Measurements from ENCODE around the gene VWA7. TPM values are rescaled to one million over a fixed set of nuclear protein-coding genes. Genes with fewer than 3 reads are reported as not detected.

VWA7 gene
- polyA plus RNA-seq, 4 donors = 2.9 to 11.9 (median 6.4) TPM

- H3K27ac ChIP-seq (ENCODE audit: low read depth in 1 of 3, low read length in 2 of 3) = no peak within 1 kb of the TSS
- no peak for FAIRE-seq
These were observed 53.7 kb downstream of the VWA7 start, which contains the start of gene MPIG6B for GRCh38 chr6:31723245-31723979. Gene MPIG6B (plus strand): TSS chr6:31723373. CDS start chr6:31723384, 11 bp downstream.

GRCh38 chr6:31722173-31722572, 55.0 kb downstream of the VWA7 start:
- no peaks in the 10 kb centered on the region for H3K9me3 ChIP-seq (ENCODE audit: control insufficient read depth in 2 of 2, insufficient read depth in 1 of 2, low read depth in 1 of 2, low read length in 1 of 2)
- DNase-seq (no peak), FAIRE-seq (no peak)
- H3K27me3 ChIP-seq (ENCODE audit: control insufficient read depth in 3 of 3, insufficient read depth in 3 of 3, low read length in 3 of 3) = no peaks in the 10 kb centered on the region
- WGBS, 3 donors = 44 to 73% (median 46%) methylated on average over 3 of the region's 3 CpGs
- H3K27ac ChIP-seq (ENCODE audit: low read depth in 1 of 3, low read length in 2 of 3) = no peak overlapping the region
- H3K4me1 ChIP-seq (ENCODE audit: control insufficient read depth in 3 of 3, insufficient read depth in 2 of 3, low read depth in 1 of 3, low read length in 2 of 3) = peaks cover 0 to 18% (median 0%) of the 10 kb centered on the region in 3 donors
- no peak overlapping the region for H3K4me3 ChIP-seq (ENCODE audit: low read depth in 1 of 3, low read length in 3 of 3)
- peaks cover 0 to 27% (median 0%) of the 10 kb centered on the region in 3 donors for H3K36me3 ChIP-seq (ENCODE audit: control insufficient read depth in 3 of 3, insufficient read depth in 2 of 3, low read depth in 1 of 3, low read length in 3 of 3)

More at GRCh38 chr6:31723245-31723979, 53.7 kb downstream of the VWA7 start, which contains the start of gene MPIG6B:
- no peak within 1 kb of the TSS for H3K4me3 ChIP-seq (ENCODE audit: low read depth in 1 of 3, low read length in 3 of 3)
- peaks cover 0 to 39% (median 0%) of the 10 kb centered on the region in 3 donors for H3K36me3 ChIP-seq (ENCODE audit: control insufficient read depth in 3 of 3, insufficient read depth in 2 of 3, low read depth in 1 of 3, low read length in 3 of 3)
- no peaks in the 10 kb centered on the region for H3K9me3 ChIP-seq (ENCODE audit: control insufficient read depth in 2 of 2, insufficient read depth in 1 of 2, low read depth in 1 of 2, low read length in 1 of 2)
- H3K4me1 ChIP-seq (ENCODE audit: control insufficient read depth in 3 of 3, insufficient read depth in 2 of 3, low read depth in 1 of 3, low read length in 2 of 3) = peaks cover 1 to 18% (median 3%) of the 10 kb centered on the region in 3 donors
- 77 to 91% (median 83%) methylated on average over 45 to 46 of the region's 46 CpGs for WGBS, 3 donors
- H3K27me3 ChIP-seq (ENCODE audit: control insufficient read depth in 3 of 3, insufficient read depth in 3 of 3, low read length in 3 of 3) = no peaks in the 10 kb centered on the region
- DNase-seq = no peak

GRCh38 chr6:31721351-31722020, 55.6 kb downstream of the VWA7 start, which contains the start of gene LY6G6C:
Gene LY6G6C (minus strand): TSS chr6:31721746. CDS start chr6:31721679, 67 bp downstream.
- no peak within 1 kb of the TSS for H3K27ac ChIP-seq (ENCODE audit: low read depth in 1 of 3, low read length in 2 of 3)
- 78 to 98% (median 81%) methylated on average over 4 of the region's 4 CpGs for WGBS, 3 donors
- no peaks in the 10 kb centered on the region for H3K9me3 ChIP-seq (ENCODE audit: control insufficient read depth in 2 of 2, insufficient read depth in 1 of 2, low read depth in 1 of 2, low read length in 1 of 2)
- DNase-seq (no peak), FAIRE-seq (no peak)
- H3K4me3 ChIP-seq (ENCODE audit: low read depth in 1 of 3, low read length in 3 of 3) = no peak within 1 kb of the TSS
- H3K27me3 ChIP-seq (ENCODE audit: control insufficient read depth in 3 of 3, insufficient read depth in 3 of 3, low read length in 3 of 3) = no peaks in the 10 kb centered on the region
- H3K36me3 ChIP-seq (ENCODE audit: control insufficient read depth in 3 of 3, insufficient read depth in 2 of 3, low read depth in 1 of 3, low read length in 3 of 3) = peaks cover 0 to 22% (median 0%) of the 10 kb centered on the region in 3 donors
- peaks cover 0 to 13% (median 0%) of the 10 kb centered on the region in 3 donors for H3K4me1 ChIP-seq (ENCODE audit: control insufficient read depth in 3 of 3, insufficient read depth in 2 of 3, low read depth in 1 of 3, low read length in 2 of 3)

- no peak overlapping the region for H3K27ac ChIP-seq (ENCODE audit: low read depth in 1 of 3, low read length in 2 of 3)
- H3K9me3 ChIP-seq (ENCODE audit: control insufficient read depth in 2 of 2, insufficient read depth in 1 of 2, low read depth in 1 of 2, low read length in 1 of 2) = no peaks in the 10 kb centered on the region
- peaks cover 0 to 13% (median 0%) of the 10 kb centered on the region in 3 donors for H3K4me1 ChIP-seq (ENCODE audit: control insufficient read depth in 3 of 3, insufficient read depth in 2 of 3, low read depth in 1 of 3, low read length in 2 of 3)
- FAIRE-seq (no peak), DNase-seq (no peak)
- H3K36me3 ChIP-seq (ENCODE audit: control insufficient read depth in 3 of 3, insufficient read depth in 2 of 3, low read depth in 1 of 3, low read length in 3 of 3) = peaks cover 0 to 14% (median 0%) of the 10 kb centered on the region in 3 donors
- 63 to 78% (median 72%) methylated on average over 5 of the region's 5 CpGs for WGBS, 3 donors
- no peaks in the 10 kb centered on the region for H3K27me3 ChIP-seq (ENCODE audit: control insufficient read depth in 3 of 3, insufficient read depth in 3 of 3, low read length in 3 of 3)
- H3K4me3 ChIP-seq (ENCODE audit: low read depth in 1 of 3, low read length in 3 of 3) = no peak overlapping the region
These were observed 56.8 kb downstream of the VWA7 start for GRCh38 chr6:31720196-31720770.

GRCh38 chr6:31719001-31719400, 58.1 kb downstream of the VWA7 start:
- DNase-seq (no peak), FAIRE-seq (no peak)
- H3K4me1 ChIP-seq (ENCODE audit: control insufficient read depth in 3 of 3, insufficient read depth in 2 of 3, low read depth in 1 of 3, low read length in 2 of 3) = peaks cover 0 to 22% (median 0%) of the 10 kb centered on the region in 3 donors
- no peaks in the 10 kb centered on the region for H3K27me3 ChIP-seq (ENCODE audit: control insufficient read depth in 3 of 3, insufficient read depth in 3 of 3, low read length in 3 of 3)
- no peaks in the 10 kb centered on the region for H3K9me3 ChIP-seq (ENCODE audit: control insufficient read depth in 2 of 2, insufficient read depth in 1 of 2, low read depth in 1 of 2, low read length in 1 of 2)
- WGBS, 3 donors = 71 to 83% (median 78%) methylated on average over 6 of the region's 6 CpGs
- no peak overlapping the region for H3K27ac ChIP-seq (ENCODE audit: low read depth in 1 of 3, low read length in 2 of 3)
- peaks cover 0 to 4% (median 0%) of the 10 kb centered on the region in 3 donors for H3K36me3 ChIP-seq (ENCODE audit: control insufficient read depth in 3 of 3, insufficient read depth in 2 of 3, low read depth in 1 of 3, low read length in 3 of 3)
- no peak overlapping the region for H3K4me3 ChIP-seq (ENCODE audit: low read depth in 1 of 3, low read length in 3 of 3)

GRCh38 chr6:31718265-31718664, 58.9 kb downstream of the VWA7 start:
- Histone ChIP-seq H3K36me3 (ENCODE audit: control insufficient read depth in 3 of 3, insufficient read depth in 2 of 3, low read depth in 1 of 3, low read length in 3 of 3) (peaks cover 0 to under 1% (median 0%) of the 10 kb centered on the region in 3 donors), H3K9me3 (ENCODE audit: control insufficient read depth in 2 of 2, insufficient read depth in 1 of 2, low read depth in 1 of 2, low read length in 1 of 2) (no peaks in the 10 kb centered on the region), H3K27ac (ENCODE audit: low read depth in 1 of 3, low read length in 2 of 3) (no peak overlapping the region), H3K4me3 (ENCODE audit: low read depth in 1 of 3, low read length in 3 of 3) (no peak overlapping the region), H3K27me3 (ENCODE audit: control insufficient read depth in 3 of 3, insufficient read depth in 3 of 3, low read length in 3 of 3) (no peaks in the 10 kb centered on the region), H3K4me1 (ENCODE audit: control insufficient read depth in 3 of 3, insufficient read depth in 2 of 3, low read depth in 1 of 3, low read length in 2 of 3) (peaks cover 0 to 30% (median 0%) of the 10 kb centered on the region in 3 donors)
- DNase-seq = peak; percentile 69 to 72
- WGBS, 3 donors = 6 to 64% (median 44%) methylated on average over 1 of the region's 1 CpG
- no peak for FAIRE-seq

- Histone ChIP-seq H3K9me3 (ENCODE audit: control insufficient read depth in 2 of 2, insufficient read depth in 1 of 2, low read depth in 1 of 2, low read length in 1 of 2) (no peaks in the 10 kb centered on the region), H3K4me3 (ENCODE audit: low read depth in 1 of 3, low read length in 3 of 3) (no peak overlapping the region), H3K4me1 (ENCODE audit: control insufficient read depth in 3 of 3, insufficient read depth in 2 of 3, low read depth in 1 of 3, low read length in 2 of 3) (peaks cover 0 to 30% (median 0%) of the 10 kb centered on the region in 3 donors), H3K27me3 (ENCODE audit: control insufficient read depth in 3 of 3, insufficient read depth in 3 of 3, low read length in 3 of 3) (no peaks in the 10 kb centered on the region), H3K27ac (ENCODE audit: low read depth in 1 of 3, low read length in 2 of 3) (no peak overlapping the region), H3K36me3 (ENCODE audit: control insufficient read depth in 3 of 3, insufficient read depth in 2 of 3, low read depth in 1 of 3, low read length in 3 of 3) (no peaks in the 10 kb centered on the region)
- no peak for FAIRE-seq
- WGBS, 3 donors = 75 to 87% (median 80%) methylated on average over 10 of the region's 10 CpGs
- no peak for DNase-seq
These were observed 59.5 kb downstream of the VWA7 start for GRCh38 chr6:31717499-31718222.

Measured in small intestine (tissue), 7 donors.